OCI-LY3 (cell line): ENCODE measurements around the gene SLC35D3.

Source experiments
- H2AFZ ChIP-seq: fragments of 200-600, 300-600 bp; shearing (Covaris generic); 2 replicates; pipeline ENCODE4 v1.6.0; 2014; ENCODE audit warnings: antibody characterized with exemption, low read depth, low read length
- H3K27ac ChIP-seq: fragments of 200-600, 300-600 bp; sonication (generic); 2 replicates; pipeline ENCODE4 v1.5.1; 2014; ENCODE audit warnings: mild to moderate bottlenecking, low read length, moderate library complexity, mixed read lengths
- H3K27me3 ChIP-seq: fragments of 200-600, 300-600 bp; sonication (generic); 2 replicates; pipeline ENCODE4 v1.6.1; 2014; ENCODE audit warnings: low read depth, low read length, mixed read lengths
- H3K36me3 ChIP-seq: fragments of 200-600, 300-600 bp; sonication (generic); replicated peaks from 2 replicates; pipeline ENCODE3; 2014; ENCODE audit warnings: low read depth, low read length, mixed read lengths
- H3K4me1 ChIP-seq: fragments of 300-600, 200-600 bp; sonication (generic); 2 replicates; pipeline ENCODE4 v1.6.1; 2014; ENCODE audit warnings: low read length, mixed read lengths
- H3K4me2 ChIP-seq: fragments of 200-600, 300-600 bp; sonication (generic); 2 replicates; pipeline ENCODE4 v1.6.1; 2014; ENCODE audit warnings: low read length, mixed read lengths
- H3K4me3 ChIP-seq: fragments of 300-600, 200-600 bp; sonication (generic); 2 replicates; pipeline ENCODE4 v1.5.1; 2014; ENCODE audit warnings: antibody characterized with exemption, mild to moderate bottlenecking, low read length, moderate library complexity
- H3K79me2 ChIP-seq: fragments of 300-600, 200-600 bp; shearing (Covaris generic); 2 replicates; pipeline ENCODE4 v1.6.1; 2014; ENCODE audit warnings: mild to moderate bottlenecking, low read length, mixed read lengths
- H3K9ac ChIP-seq: fragments of 300-600, 200-600 bp; shearing (Covaris generic); 2 replicates; pipeline ENCODE4 v1.6.0; 2014; ENCODE audit warnings: mild to moderate bottlenecking, low read length, moderate library complexity
- H3K9me3 ChIP-seq: fragments of 200-600, 300-600 bp; shearing (Covaris generic); 2 replicates; pipeline ENCODE4 v1.6.1; 2014; ENCODE audit warnings: low read length, mixed read lengths; ENCODE audit not compliant: insufficient read depth
- H4K20me1 ChIP-seq: fragments of 200-600, 300-600 bp; sonication (generic); 2 replicates; pipeline ENCODE4 v1.6.1; 2016; ENCODE audit warnings: low read length, mixed read lengths; ENCODE audit not compliant: insufficient read depth
- CTCF ChIP-seq: fragments of 200-600, 300-600 bp; sonication (generic); IDR thresholded peaks from 2 replicates; pipeline ENCODE4 v1.5.1; 2014; ENCODE audit warnings: antibody characterized with exemption, low read length, low read depth
- EZH2phosphoT487 ChIP-seq: fragments of 200-600 bp; shearing (Covaris generic); IDR thresholded peaks from 2 replicates; pipeline ENCODE4 v1.6.1; 2018; ENCODE audit warnings: antibody characterized with exemption, mixed run types, low read depth

Gene SLC35D3

GRCh38 chr6:136923954-136924673 lies 2.0 kb downstream of the SLC35D3 start:
- Histone ChIP-seq H4K20me1 (no peaks in the 10 kb centered on the region), H3K9ac (no peak overlapping the region), H3K36me3 (no peaks in the 10 kb centered on the region), H3K4me1 (no peaks in the 10 kb centered on the region), H3K9me3 (no peaks in the 10 kb centered on the region), H3K79me2 (no peaks in the 10 kb centered on the region), H2AFZ (no peak overlapping the region), H3K4me3 (no peak overlapping the region), H3K4me2 (no peak overlapping the region), H3K27me3 (no peaks in the 10 kb centered on the region), H3K27ac (no peak overlapping the region)
- no peak for TF ChIP-seq EZH2phosphoT487
- no peak for TF ChIP-seq CTCF

- Histone ChIP-seq H3K27ac (no peak overlapping the region), H3K4me3 (no peak overlapping the region), H3K4me1 (no peaks in the 10 kb centered on the region), H3K36me3 (no peaks in the 10 kb centered on the region), H3K27me3 (no peaks in the 10 kb centered on the region), H3K4me2 (no peak overlapping the region), H3K9ac (no peak overlapping the region), H2AFZ (no peak overlapping the region), H3K9me3 (no peaks in the 10 kb centered on the region), H3K79me2 (no peaks in the 10 kb centered on the region), H4K20me1 (no peaks in the 10 kb centered on the region)
- TF ChIP-seq EZH2phosphoT487: no peak
- TF ChIP-seq CTCF: no peak
These were observed 4.3 kb downstream of the SLC35D3 start for GRCh38 chr6:136926383-136926782.

GRCh38 chr6:136927292-136927691 lies 5.2 kb downstream of the SLC35D3 start:
- no peaks in the 10 kb centered on the region for H3K27me3 ChIP-seq
- no peaks in the 10 kb centered on the region for H3K4me1 ChIP-seq
- H2AFZ ChIP-seq: no peak overlapping the region
- no peak overlapping the region for H3K27ac ChIP-seq
- H3K9ac ChIP-seq: no peak overlapping the region
- peak; percentile 32; the same call in 1 of the 2 replicates for TF ChIP-seq CTCF
- no peak for TF ChIP-seq EZH2phosphoT487
- H3K36me3 ChIP-seq: no peaks in the 10 kb centered on the region
- H3K4me2 ChIP-seq: no peak overlapping the region
- H3K79me2 ChIP-seq: no peaks in the 10 kb centered on the region
- no peak overlapping the region for H3K4me3 ChIP-seq
- no peaks in the 10 kb centered on the region for H3K9me3 ChIP-seq
- no peaks in the 10 kb centered on the region for H4K20me1 ChIP-seq

- no peaks in the 10 kb centered on the region for H4K20me1 ChIP-seq
- H3K79me2 ChIP-seq: no peaks in the 10 kb centered on the region
- no peak overlapping the region for H3K9ac ChIP-seq
- H3K27me3 ChIP-seq: no peaks in the 10 kb centered on the region
- no peak overlapping the region for H3K4me2 ChIP-seq
- H3K4me3 ChIP-seq: no peak overlapping the region
- H3K27ac ChIP-seq: no peak overlapping the region
- no peak overlapping the region for H2AFZ ChIP-seq
- no peaks in the 10 kb centered on the region for H3K36me3 ChIP-seq
- H3K9me3 ChIP-seq: no peaks in the 10 kb centered on the region
- no peak for TF ChIP-seq EZH2phosphoT487
- TF ChIP-seq CTCF: no peak
- no peaks in the 10 kb centered on the region for H3K4me1 ChIP-seq
These were observed 8.4 kb downstream of the SLC35D3 start for GRCh38 chr6:136930528-136930927.
